ENCODE measurements around the gene PLCXD3. TPM values are rescaled to one million over a fixed set of nuclear protein-coding genes. Genes with fewer than 3 reads are reported as not detected.

PLCXD3 gene
- total RNA-seq, 1 experiment from 2014 or later: 0.10 TPM

DNA sequence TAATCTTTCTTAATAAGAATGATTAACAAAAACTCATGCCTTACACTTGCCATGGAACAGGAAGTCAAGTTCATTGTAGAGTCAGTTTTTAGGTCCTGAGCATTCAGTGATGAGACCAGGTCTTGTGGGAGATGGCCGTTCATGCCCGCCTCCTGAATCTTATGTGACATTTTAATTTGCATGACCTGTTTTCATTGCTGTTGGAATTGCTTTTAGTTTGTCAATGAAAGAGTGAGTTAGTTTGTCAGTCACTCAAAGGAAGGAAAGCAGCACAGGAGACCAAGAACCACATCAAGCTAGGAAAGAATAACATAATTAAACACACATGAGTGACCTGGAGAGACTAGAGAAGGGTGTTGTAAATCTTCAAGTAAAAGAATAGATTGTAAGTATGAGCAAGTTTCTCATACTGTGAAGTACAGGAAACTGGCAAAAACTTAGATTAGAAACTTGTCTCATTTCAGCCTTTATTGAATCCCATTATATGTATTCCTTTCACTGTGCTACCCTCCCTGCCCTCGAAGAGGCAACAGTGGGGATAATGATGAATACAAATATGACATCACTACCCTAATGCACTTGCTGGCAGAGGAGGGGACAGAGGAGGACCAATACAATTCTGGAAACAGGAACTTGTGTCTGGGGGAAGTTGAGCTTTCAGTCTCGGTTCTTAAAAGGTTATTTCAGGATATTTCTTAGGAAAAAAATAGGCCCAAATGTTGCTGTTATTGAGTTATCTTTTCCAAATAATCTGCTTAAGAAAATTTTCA is 232.7 kb downstream of the PLCXD3 start:
- intact Hi-C loops (cut with micrococcal nuclease; ENCODE audit: unreplicated experiment): loop anchor here (10.0 kb wide), 1 partner anchor 237 kb away; the partner anchor contains the start of gene PLCXD3
- CTCF ChIA-PET: no interaction called here
- no peak for ATAC-seq

DNA sequence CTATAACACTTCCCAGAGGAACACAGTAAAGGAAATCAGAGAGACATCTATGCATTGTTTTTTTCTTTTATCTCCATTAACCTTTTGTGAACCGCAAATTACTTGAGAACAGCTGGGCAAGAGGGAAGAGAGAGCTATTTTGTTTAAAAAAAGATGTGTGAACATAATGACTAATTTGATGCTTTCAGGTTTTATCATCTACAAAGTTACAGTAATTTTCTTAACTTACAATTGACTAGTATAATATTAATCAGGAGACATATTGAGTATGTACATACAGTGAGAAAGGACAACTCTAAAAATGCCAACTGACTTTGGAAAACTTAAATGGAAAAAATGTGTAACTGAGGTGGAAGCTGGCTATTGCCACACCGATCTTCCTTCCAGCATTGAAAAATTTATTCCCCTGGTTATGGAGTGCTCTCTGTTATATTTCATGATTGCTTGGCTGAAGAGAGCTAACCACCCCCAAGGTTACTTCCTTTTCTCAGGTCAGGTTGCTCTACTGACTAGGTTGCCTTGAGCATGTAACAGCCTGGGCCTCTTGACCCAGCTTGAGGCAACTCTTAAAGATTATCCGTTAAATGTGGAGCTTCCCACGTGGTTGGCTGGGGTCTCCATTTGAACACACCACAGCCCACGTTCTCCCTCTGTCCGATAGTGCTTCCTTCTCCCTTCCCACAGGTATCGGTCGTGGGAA is 234.4 kb downstream of the PLCXD3 start:
- H3K36me3 ChIP-seq (ENCODE audit: control insufficient read depth, insufficient read depth, low read length): no peaks in the 10 kb centered on the region
- TF ChIP-seq, protein P1, sequence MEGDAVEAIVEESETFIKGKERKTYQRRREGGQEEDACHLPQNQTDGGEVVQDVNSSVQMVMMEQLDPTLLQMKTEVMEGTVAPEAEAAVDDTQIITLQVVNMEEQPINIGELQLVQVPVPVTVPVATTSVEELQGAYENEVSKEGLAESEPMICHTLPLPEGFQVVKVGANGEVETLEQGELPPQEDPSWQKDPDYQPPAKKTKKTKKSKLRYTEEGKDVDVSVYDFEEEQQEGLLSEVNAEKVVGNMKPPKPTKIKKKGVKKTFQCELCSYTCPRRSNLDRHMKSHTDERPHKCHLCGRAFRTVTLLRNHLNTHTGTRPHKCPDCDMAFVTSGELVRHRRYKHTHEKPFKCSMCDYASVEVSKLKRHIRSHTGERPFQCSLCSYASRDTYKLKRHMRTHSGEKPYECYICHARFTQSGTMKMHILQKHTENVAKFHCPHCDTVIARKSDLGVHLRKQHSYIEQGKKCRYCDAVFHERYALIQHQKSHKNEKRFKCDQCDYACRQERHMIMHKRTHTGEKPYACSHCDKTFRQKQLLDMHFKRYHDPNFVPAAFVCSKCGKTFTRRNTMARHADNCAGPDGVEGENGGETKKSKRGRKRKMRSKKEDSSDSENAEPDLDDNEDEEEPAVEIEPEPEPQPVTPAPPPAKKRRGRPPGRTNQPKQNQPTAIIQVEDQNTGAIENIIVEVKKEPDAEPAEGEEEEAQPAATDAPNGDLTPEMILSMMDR (IDR thresholded peaks at IDR 0.05): no peak
- TF ChIP-seq, protein P2, sequence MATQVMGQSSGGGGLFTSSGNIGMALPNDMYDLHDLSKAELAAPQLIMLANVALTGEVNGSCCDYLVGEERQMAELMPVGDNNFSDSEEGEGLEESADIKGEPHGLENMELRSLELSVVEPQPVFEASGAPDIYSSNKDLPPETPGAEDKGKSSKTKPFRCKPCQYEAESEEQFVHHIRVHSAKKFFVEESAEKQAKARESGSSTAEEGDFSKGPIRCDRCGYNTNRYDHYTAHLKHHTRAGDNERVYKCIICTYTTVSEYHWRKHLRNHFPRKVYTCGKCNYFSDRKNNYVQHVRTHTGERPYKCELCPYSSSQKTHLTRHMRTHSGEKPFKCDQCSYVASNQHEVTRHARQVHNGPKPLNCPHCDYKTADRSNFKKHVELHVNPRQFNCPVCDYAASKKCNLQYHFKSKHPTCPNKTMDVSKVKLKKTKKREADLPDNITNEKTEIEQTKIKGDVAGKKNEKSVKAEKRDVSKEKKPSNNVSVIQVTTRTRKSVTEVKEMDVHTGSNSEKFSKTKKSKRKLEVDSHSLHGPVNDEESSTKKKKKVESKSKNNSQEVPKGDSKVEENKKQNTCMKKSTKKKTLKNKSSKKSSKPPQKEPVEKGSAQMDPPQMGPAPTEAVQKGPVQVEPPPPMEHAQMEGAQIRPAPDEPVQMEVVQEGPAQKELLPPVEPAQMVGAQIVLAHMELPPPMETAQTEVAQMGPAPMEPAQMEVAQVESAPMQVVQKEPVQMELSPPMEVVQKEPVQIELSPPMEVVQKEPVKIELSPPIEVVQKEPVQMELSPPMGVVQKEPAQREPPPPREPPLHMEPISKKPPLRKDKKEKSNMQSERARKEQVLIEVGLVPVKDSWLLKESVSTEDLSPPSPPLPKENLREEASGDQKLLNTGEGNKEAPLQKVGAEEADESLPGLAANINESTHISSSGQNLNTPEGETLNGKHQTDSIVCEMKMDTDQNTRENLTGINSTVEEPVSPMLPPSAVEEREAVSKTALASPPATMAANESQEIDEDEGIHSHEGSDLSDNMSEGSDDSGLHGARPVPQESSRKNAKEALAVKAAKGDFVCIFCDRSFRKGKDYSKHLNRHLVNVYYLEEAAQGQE (IDR thresholded peaks at IDR 0.05; ENCODE audit: insufficient read depth in 1 of 2, low read depth in 2 of 2, low read length in 1 of 2): no peak
- TF ChIP-seq TCF7L2 (IDR thresholded peaks at IDR 0.05; ENCODE audit: low read depth, low read length) (no peak), POLR2AphosphoS5 (IDR thresholded peaks at IDR 0.05; ENCODE audit: low read depth, low read length) (no peak), SIN3A (IDR thresholded peaks at IDR 0.05; ENCODE audit: borderline replicate concordance, insufficient read depth, low read depth, low read length) (no peak)
- intact Hi-C loops (cut with micrococcal nuclease; ENCODE audit: unreplicated experiment) (loop anchor here (10.0 kb wide), 1 partner anchor 239 kb away; the partner anchor contains the start of gene PLCXD3), in situ Hi-C loops (cut with HindIII; ENCODE audit: low pct_unique_long_range_greater_than_20kb, low sequenced_read_pairs) (no loop called here)
- no peaks in the 10 kb centered on the region for H3K9me3 ChIP-seq (ENCODE audit: control insufficient read depth, insufficient read depth, low read depth, low read length)
- H3K4me1 ChIP-seq (ENCODE audit: control insufficient read depth, insufficient read depth, low read length): no peaks in the 10 kb centered on the region
- POLR2A ChIA-PET: no interaction called here
- DNase-seq (ENCODE audit: low read depth, low spot score): no peak
- H3K27me3 ChIP-seq (ENCODE audit: control insufficient read depth, insufficient read depth, low read length): no peaks in the 10 kb centered on the region
- ATAC-seq: no peak
- no TSS peak for BruUV-seq (replicated peaks)
- no peak overlapping the region for H3K4me3 ChIP-seq (ENCODE audit: low read depth in 2 of 2, low read length in 2 of 2)
- CTCF ChIA-PET: no interaction called here
- no peak overlapping the region for H3K27ac ChIP-seq (ENCODE audit: low read length)

More for the DNA sequence above, 232.7 kb downstream of the PLCXD3 start:
- POLR2A ChIA-PET: no interaction called here
- no peak for DNase-seq (ENCODE audit: low read depth, low spot score)
- Histone ChIP-seq H3K27me3 (ENCODE audit: control insufficient read depth, insufficient read depth, low read length) (no peaks in the 10 kb centered on the region), H3K36me3 (ENCODE audit: control insufficient read depth, insufficient read depth, low read length) (no peaks in the 10 kb centered on the region), H3K9me3 (ENCODE audit: control insufficient read depth, insufficient read depth, low read depth, low read length) (no peaks in the 10 kb centered on the region), H3K4me3 (ENCODE audit: low read depth in 2 of 2, low read length in 2 of 2) (no peak overlapping the region), H3K4me1 (ENCODE audit: control insufficient read depth, insufficient read depth, low read length) (no peaks in the 10 kb centered on the region), H3K27ac (ENCODE audit: low read length) (no peak overlapping the region)
- in situ Hi-C loops (cut with HindIII; ENCODE audit: low pct_unique_long_range_greater_than_20kb, low sequenced_read_pairs): no loop called here
- TF ChIP-seq SIN3A (IDR thresholded peaks at IDR 0.05; ENCODE audit: borderline replicate concordance, insufficient read depth, low read depth, low read length): no peak
- TF ChIP-seq, protein P2 (IDR thresholded peaks at IDR 0.05; ENCODE audit: insufficient read depth in 1 of 2, low read depth in 2 of 2, low read length in 1 of 2): no peak
- no TSS peak for BruUV-seq (replicated peaks)

Data from Panc1 (cell line).